Measurements from ENCODE around the gene SPACA1.
"Not testable (repeated sequence)": the region's sequence is repeated elsewhere in the genome, so short reads cannot be mapped to it uniquely, and the experiment has no call there.

SPACA1 gene

GRCh38 chr6:88047510-88048150, at the start of gene SPACA1:
Gene SPACA1 (plus strand): TSS chr6:88047841. CDS start chr6:88047906, 65 bp downstream.
- no peak for DNase-seq

GRCh38 chr6:88000713-88001112, 46.9 kb upstream of the SPACA1 start:
- DNase-seq, result no peak

- DNase-seq, result not testable (repeated sequence)
Observed at GRCh38 chr6:88001279-88001678, 46.4 kb upstream of the SPACA1 start.

GRCh38 chr6:88004707-88005106, 42.9 kb upstream of the SPACA1 start:
- no peak for DNase-seq

GRCh38 chr6:88006557-88006956, 41.1 kb upstream of the SPACA1 start:
- no peak for DNase-seq

GRCh38 chr6:88008411-88008810, 39.2 kb upstream of the SPACA1 start:
- DNase-seq, result no peak

- DNase-seq, result no peak
Observed at GRCh38 chr6:88008831-88009231, 38.8 kb upstream of the SPACA1 start.

GRCh38 chr6:88013015-88013414, 34.6 kb upstream of the SPACA1 start:
- no peak for DNase-seq

- no peak for DNase-seq
Observed at GRCh38 chr6:88013554-88013953, 34.1 kb upstream of the SPACA1 start.

GRCh38 chr6:88020439-88020838, 27.2 kb upstream of the SPACA1 start:
- DNase-seq, result no peak

GRCh38 chr6:88024696-88025095, 22.9 kb upstream of the SPACA1 start:
- DNase-seq, result no peak

GRCh38 chr6:88031550-88031949, 16.1 kb upstream of the SPACA1 start:
- DNase-seq, result no peak

GRCh38 chr6:88044530-88044929, 3.1 kb upstream of the SPACA1 start:
- DNase-seq, result no peak

- DNase-seq, result no peak
Observed at GRCh38 chr6:88045521-88046136, 2.0 kb upstream of the SPACA1 start.

GRCh38 chr6:88048578-88048977, 937 bp downstream of the SPACA1 start:
- DNase-seq, result no peak

GRCh38 chr6:88050140-88050818, 2.6 kb downstream of the SPACA1 start:
- DNase-seq, result no peak

GRCh38 chr6:88059191-88059590, 11.6 kb downstream of the SPACA1 start:
- DNase-seq, result no peak

GRCh38 chr6:88062376-88062775, 14.7 kb downstream of the SPACA1 start:
- DNase-seq, result no peak

GRCh38 chr6:88072462-88072861, 24.8 kb downstream of the SPACA1 start:
- DNase-seq, result no peak

- no peak for DNase-seq
Observed at GRCh38 chr6:88074791-88075190, 27.1 kb downstream of the SPACA1 start.

- no peak for DNase-seq
Observed at GRCh38 chr6:88077305-88077704, 29.7 kb downstream of the SPACA1 start.

GRCh38 chr6:88086792-88087191, 39.2 kb downstream of the SPACA1 start:
- DNase-seq, result no peak

GRCh38 chr6:88089708-88090107, 42.1 kb downstream of the SPACA1 start:
- no peak for DNase-seq

- DNase-seq, result no peak
Observed at GRCh38 chr6:88105741-88106340, 58.2 kb downstream of the SPACA1 start.
